NCI-H345 (cell line): ENCODE results near the gene YJU2.
A peak's percentile ranks its signal among the peaks of the same experiment; 100 is the strongest.

Experiments used
- DNase-seq: peaks from one replicate; lab custom pipeline; 2025; lab: John Stamatoyannopoulos, UW

Gene YJU2

GRCh38 chr19:4298810-4299550 is 52.1 kb downstream of the YJU2 start:
- DNase-seq, result no peak

- DNase-seq, result no peak
Measured at GRCh38 chr19:4300589-4300988, 53.7 kb downstream of the YJU2 start.

DNA sequence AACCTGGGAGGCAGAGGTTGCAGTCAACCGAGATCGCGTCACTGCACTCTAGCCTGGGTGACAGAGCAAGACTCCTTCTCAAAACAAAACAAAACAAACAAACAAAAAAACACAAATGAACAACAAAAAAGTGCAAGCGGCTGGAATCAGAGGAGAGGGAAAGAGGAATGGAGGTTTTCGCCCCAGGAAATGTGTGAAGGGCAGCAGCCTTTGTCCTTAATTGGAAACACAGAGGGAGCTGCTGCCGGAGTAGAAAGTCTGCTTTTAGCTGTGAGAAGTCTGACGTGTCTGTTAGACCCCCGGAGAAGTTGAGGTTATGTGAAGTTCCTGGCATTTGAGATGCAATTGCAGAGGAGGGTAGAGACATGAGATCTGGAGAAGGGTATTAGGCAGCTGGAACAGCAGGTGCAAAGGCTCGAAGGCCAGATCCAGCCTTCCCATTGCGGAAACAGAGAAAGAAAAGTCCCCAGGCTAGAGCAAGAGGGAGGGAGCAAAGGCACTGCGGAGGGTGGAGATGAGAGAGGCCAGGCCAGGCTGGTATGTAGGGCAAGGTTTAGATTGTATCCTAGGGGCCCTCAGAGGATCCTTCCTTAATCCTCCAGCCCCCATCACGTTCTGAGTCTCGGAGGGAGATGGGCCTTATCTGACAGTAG is 54.8 kb downstream of the YJU2 start:
- no peak for DNase-seq

GRCh38 chr19:4302243-4302640 is 55.4 kb downstream of the YJU2 start, which contains the start of gene TMIGD2:
TSS of gene TMIGD2 (minus strand) at chr19:4302389. CDS start at chr19:4302385, 4 bp downstream.
- DNase-seq, result no peak

DNA sequence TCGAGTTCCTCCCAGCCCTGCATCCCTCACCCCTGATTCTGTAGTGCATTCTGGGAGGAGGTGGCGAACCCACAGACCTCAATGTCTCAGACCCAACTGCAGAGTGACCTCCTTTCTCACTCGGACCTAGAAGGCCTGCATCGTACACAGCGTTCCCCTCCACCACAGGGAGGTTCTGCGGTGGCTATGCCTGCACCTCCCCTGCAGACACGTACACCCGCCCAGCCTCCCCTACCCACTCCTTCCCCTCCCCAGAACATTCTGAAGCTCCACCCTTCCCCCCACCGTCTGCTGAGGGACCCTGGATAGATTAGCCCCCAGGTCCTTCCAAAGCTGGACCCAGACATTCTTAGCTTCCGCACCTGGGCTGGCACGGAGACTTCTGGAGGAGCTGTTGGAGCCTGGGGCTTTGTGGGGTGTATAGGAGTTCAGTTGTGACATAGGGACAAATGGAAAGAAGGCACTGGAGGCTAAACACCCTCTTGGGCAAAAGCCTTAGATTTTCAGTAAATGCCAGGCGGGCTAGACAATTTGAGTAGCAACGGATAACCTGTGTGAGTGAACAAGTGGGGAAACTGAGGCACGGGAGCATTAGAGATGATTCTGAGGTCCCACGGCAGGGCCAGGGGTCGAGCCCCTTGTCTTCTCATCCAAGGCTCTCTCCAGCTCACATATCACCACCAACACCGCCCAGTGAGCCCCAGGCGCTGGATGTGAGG is 57.1 kb downstream of the YJU2 start:
- no peak for DNase-seq

DNA sequence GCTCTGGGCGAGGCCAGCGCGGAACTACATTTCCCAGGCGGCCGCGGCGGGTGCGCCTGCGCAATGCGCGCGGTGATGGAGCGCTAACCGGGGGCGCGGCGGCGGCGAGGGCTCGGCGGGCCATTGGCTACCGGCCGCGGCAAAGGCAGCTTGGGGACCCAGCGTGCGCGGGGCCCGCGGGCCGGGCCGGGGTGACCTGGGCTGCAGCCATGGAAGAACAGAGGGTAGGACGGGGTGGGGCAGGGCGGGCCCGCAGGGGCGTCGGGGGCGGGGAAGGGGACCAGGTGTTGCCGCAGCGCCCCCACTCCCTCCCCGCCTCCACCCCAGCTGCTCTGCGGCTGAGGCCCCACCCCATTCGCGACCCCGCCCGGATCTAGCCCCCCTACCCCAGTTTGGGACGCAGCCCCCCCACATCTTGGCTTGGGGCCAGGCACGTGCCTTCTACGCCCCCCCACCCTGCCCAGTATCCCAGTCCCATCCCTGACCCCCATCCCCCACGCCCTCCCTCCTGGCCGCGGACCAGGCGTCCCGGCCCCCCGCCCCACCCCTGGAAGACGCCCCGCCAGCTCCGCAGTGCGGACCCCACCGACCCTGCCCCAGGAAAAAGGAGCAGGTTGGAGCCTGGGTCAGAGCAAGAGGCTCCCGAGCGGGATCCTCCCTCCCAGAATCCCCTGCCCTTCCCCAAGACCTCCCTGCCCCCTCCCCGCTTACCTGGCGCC is 57.8 kb downstream of the YJU2 start, which contains the start of gene FSD1:
FSD1 (plus strand) TSS at position 61 of the 719 bp plus-strand sequence; CDS start at position 210, 149 bp downstream.
- DNase-seq, result peak; percentile 80

GRCh38 chr19:4305257-4305612 is 58.4 kb downstream of the YJU2 start:
- no peak for DNase-seq

DNA sequence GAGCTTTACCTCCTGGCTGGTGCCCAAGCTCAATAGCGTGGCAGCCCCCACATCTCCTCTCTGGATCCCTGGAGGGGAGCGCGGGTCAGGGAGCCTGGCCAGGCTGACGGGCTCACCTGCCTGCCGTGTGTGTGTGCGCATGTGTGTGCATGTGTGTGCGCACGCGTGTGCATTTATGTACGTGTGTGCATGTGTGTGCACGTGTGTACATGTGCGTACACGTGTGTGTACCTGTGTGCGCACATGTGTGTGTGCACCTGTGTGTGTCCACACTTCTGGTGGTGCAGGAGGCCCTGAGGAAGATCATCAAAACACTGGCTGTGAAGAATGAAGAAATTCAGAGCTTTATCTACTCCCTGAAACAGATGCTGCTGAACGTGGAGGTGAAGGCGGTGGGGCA is 58.8 kb downstream of the YJU2 start:
- no peak for DNase-seq

DNA sequence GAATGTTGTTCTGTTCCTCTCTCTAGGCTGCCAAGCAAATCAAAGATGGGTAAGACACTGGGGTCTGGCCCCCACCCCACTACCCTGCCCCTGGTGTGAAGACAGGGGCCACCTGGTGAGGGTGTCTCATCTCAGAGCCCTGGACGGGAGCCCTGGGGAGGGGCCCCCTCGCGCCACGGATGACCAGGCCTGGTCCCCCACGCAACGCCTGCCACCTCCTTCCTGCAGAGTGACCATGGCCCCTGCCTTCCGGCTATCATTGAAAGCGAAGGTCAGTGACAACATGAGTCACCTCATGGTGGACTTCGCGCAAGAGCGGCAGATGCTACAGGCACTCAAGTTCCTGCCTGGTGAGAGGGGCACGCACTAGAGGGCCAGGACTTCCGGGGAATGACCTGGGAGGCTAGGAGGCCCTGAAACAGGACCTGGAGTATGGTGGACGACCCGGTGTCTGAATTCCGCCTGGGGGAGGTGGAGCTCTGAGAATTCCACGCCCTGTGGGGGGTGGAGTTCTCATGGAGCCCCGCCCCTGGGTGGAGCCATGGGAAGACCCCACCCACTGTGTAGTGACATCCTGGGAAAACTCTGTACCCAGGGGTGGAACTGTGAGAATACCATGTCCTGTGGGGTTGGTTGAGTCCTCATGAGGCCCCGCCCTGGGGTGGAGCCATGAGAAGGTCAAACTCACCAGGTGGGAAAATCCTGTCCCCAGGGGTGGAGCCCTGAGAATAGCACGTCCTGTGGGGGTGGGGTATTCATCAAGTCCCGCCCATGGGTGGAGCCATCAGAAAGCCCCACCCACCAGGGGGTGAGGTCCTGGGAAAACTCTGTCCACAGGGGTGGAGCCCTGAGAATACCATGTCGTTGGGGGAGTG is 63.6 kb downstream of the YJU2 start:
- DNase-seq, result no peak

DNA sequence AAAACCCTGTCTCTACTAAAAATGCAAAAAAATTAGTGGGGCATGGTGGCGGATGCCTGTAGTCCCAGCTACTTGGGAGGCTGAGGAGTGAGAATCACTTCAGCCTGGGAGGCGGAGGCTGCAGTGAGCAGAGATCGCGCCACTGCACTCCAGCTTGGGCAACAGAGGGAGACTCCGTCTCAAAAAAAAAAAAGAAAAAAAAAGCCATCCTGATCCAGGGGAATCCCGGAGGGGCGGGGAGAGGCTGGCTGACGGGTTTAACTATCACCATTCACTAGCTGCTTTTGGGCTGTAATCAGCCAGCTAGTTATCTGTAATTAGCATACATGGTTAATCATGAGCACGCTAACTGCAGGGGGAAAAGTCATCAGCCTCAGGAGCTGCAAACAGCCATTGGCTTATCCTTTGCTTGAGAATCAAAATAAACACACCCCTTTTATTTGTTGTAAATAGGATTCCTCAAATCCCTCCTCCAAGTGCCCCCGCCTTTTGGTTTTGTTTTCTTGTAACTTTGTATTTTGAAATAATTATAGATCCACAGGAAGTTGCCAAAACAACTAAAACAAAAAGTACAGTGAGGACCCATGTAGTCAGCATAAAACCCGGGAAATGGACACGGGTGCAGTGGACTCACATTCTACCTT is 67.1 kb downstream of the YJU2 start:
- no peak for DNase-seq

DNA sequence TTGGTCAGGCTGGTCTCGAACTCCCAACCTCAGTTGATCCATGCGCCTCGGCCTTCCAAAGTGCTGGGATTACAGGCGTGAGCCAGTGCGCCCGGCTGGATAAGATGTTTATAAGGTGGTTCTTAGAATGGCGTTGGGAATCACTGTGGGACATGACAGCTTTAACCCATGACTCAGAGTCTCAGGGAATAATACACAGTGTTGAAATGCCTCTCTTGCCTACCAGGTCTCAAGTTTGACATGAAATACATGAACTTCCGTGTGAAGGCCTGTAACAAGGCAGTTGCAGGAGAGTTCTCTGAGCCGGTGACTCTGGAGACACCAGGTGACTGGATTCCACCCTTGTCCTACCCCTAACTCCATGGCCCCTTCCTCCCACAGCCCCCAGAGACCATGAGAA is 70.1 kb downstream of the YJU2 start:
- DNase-seq, result no peak

GRCh38 chr19:4318460-4318859 is 71.6 kb downstream of the YJU2 start:
- no peak for DNase-seq
